IMR-90 (cell line): ENCODE measurements around the gene GABRA1.

Experiments used
- BHLHE40 ChIP-seq: fragments of 150-350 bp; IDR thresholded peaks from 2 replicates; pipeline ENCODE4 v1.6.1; 2016; ENCODE audit warnings: mild to moderate bottlenecking, low read depth, low read length
- CEBPB ChIP-seq: IDR thresholded peaks from 2 replicates; pipeline ENCODE4 v1.6.1; 2012; ENCODE audit warnings: low read depth, low read length, improper control_type of control experiment
- CHD1 ChIP-seq: IDR thresholded peaks from 2 replicates; pipeline ENCODE4 v1.6.1; 2012; ENCODE audit warnings: low read depth, low read length, improper control_type of control experiment
- MAFK ChIP-seq: IDR thresholded peaks from 2 replicates; pipeline ENCODE4 v1.6.1; 2012; ENCODE audit warnings: low read depth, low read length, improper control_type of control experiment
- MAZ ChIP-seq: IDR thresholded peaks from 2 replicates; pipeline ENCODE4 v1.6.1; 2012; ENCODE audit warnings: low read depth, mild to moderate bottlenecking, low read length, improper control_type of control experiment, moderate library complexity, borderline replicate concordance
- POLR2A ChIP-seq: IDR thresholded peaks from 2 replicates; pipeline ENCODE4 v1.6.1; 2012; ENCODE audit warnings: mild to moderate bottlenecking, low read depth, low read length
- RAD21 ChIP-seq: IDR thresholded peaks from 2 replicates; pipeline ENCODE4 v1.6.1; 2012; ENCODE audit warnings: low read length, improper control_type of control experiment
- RCOR1 ChIP-seq: IDR thresholded peaks from 2 replicates; pipeline ENCODE4 v1.6.1; 2012; ENCODE audit warnings: mild to moderate bottlenecking, low read length, improper control_type of control experiment; ENCODE audit not compliant: insufficient replicate concordance
- RFX5 ChIP-seq: IDR thresholded peaks from 2 replicates; pipeline ENCODE4 v1.8.0; 2012; ENCODE audit warnings: low read depth, mild to moderate bottlenecking, low read length, moderate library complexity
- SMC3 ChIP-seq: fragments of 150-350 bp; IDR thresholded peaks from 2 replicates; pipeline ENCODE4 v1.6.1; 2016; ENCODE audit warnings: low read depth, mild to moderate bottlenecking, antibody characterized with exemption, low read length, moderate library complexity
- TF ChIP-seq, protein P1 (sequence below): conservative IDR thresholded peaks from 2 replicates; pipeline ENCODE4 v1.5.1; 2012; ENCODE audit warnings: mild to moderate bottlenecking, low read depth, low read length, improper control_type of control experiment
- TF ChIP-seq, protein P2 (sequence below): fragments of 150-350 bp; IDR thresholded peaks from 2 replicates; pipeline ENCODE4 v1.6.1; 2017; ENCODE audit warnings: mild to moderate bottlenecking, antibody characterized with exemption, low read length, low read depth
- TF ChIP-seq, protein P3 (sequence below): fragments of 150-350 bp; IDR thresholded peaks from 2 replicates; pipeline ENCODE4 v1.6.1; 2016; ENCODE audit warnings: low read depth, mild to moderate bottlenecking, low read length, moderate library complexity, borderline replicate concordance

DNA sequence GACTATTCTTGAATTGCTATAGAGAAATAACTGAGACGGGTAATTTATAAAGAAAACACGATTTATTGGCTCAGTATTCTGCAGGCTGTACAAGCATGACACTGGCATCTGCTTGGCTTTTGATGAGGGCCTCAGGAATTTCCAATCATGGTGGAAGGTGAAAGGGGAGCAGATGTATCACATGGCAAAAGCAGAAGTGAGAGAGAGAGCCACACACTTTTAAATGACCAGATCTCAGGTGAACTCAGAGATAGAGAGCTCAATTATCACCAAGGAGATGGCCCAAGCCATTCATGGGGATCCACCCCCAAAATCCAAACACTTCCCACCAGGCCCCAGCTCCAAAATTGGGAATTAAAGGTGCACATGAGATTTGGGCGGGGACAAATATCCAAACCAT is 15.3 kb downstream of the GABRA1 start:
- TF ChIP-seq, protein P1, sequence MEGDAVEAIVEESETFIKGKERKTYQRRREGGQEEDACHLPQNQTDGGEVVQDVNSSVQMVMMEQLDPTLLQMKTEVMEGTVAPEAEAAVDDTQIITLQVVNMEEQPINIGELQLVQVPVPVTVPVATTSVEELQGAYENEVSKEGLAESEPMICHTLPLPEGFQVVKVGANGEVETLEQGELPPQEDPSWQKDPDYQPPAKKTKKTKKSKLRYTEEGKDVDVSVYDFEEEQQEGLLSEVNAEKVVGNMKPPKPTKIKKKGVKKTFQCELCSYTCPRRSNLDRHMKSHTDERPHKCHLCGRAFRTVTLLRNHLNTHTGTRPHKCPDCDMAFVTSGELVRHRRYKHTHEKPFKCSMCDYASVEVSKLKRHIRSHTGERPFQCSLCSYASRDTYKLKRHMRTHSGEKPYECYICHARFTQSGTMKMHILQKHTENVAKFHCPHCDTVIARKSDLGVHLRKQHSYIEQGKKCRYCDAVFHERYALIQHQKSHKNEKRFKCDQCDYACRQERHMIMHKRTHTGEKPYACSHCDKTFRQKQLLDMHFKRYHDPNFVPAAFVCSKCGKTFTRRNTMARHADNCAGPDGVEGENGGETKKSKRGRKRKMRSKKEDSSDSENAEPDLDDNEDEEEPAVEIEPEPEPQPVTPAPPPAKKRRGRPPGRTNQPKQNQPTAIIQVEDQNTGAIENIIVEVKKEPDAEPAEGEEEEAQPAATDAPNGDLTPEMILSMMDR = no peak
- TF ChIP-seq RAD21 (no peak), POLR2A (no peak), MAZ (no peak), BHLHE40 (no peak), RCOR1 (no peak), SMC3 (no peak), RFX5 (no peak), CEBPB (no peak), MAFK (no peak), CHD1 (no peak)
- TF ChIP-seq, protein P2, sequence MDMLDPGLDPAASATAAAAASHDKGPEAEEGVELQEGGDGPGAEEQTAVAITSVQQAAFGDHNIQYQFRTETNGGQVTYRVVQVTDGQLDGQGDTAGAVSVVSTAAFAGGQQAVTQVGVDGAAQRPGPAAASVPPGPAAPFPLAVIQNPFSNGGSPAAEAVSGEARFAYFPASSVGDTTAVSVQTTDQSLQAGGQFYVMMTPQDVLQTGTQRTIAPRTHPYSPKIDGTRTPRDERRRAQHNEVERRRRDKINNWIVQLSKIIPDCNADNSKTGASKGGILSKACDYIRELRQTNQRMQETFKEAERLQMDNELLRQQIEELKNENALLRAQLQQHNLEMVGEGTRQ = no peak
- TF ChIP-seq, protein P3, sequence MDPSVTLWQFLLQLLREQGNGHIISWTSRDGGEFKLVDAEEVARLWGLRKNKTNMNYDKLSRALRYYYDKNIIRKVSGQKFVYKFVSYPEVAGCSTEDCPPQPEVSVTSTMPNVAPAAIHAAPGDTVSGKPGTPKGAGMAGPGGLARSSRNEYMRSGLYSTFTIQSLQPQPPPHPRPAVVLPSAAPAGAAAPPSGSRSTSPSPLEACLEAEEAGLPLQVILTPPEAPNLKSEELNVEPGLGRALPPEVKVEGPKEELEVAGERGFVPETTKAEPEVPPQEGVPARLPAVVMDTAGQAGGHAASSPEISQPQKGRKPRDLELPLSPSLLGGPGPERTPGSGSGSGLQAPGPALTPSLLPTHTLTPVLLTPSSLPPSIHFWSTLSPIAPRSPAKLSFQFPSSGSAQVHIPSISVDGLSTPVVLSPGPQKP = no peak
